Measurements from ENCODE around the gene TANGO2.

Gene TANGO2

GRCh38 chr22:20020533-20021195 lies at the start of gene TANGO2:
TSS of gene TANGO2 (plus strand) at chr22:20021110. CDS start at chr22:20036799, 15,689 bp downstream.
- peak; percentile 95 for DNase-seq

GRCh38 chr22:19971276-19972124 lies 49.4 kb upstream of the TANGO2 start:
- DNase-seq, result no peak

GRCh38 chr22:19972251-19972650 lies 48.7 kb upstream of the TANGO2 start:
- DNase-seq, result no peak

- no peak for DNase-seq
Observed at GRCh38 chr22:19972652-19973550, 48.0 kb upstream of the TANGO2 start.

- DNase-seq, result no peak
Observed at GRCh38 chr22:19973551-19974267, 47.2 kb upstream of the TANGO2 start.

GRCh38 chr22:19974268-19974861 lies 46.5 kb upstream of the TANGO2 start:
- peak; percentile 33 for DNase-seq

- no peak for DNase-seq
Observed at GRCh38 chr22:19974935-19975706, 45.8 kb upstream of the TANGO2 start.

GRCh38 chr22:19975707-19976035 lies 45.2 kb upstream of the TANGO2 start:
- no peak for DNase-seq

GRCh38 chr22:19976671-19977070 lies 44.2 kb upstream of the TANGO2 start:
- no peak for DNase-seq

GRCh38 chr22:19977296-19978243 lies 43.3 kb upstream of the TANGO2 start:
- DNase-seq, result no peak

- no peak for DNase-seq
Observed at GRCh38 chr22:19978748-19979147, 42.2 kb upstream of the TANGO2 start.

GRCh38 chr22:19979712-19980493 lies 41.0 kb upstream of the TANGO2 start:
- no peak for DNase-seq

- no peak for DNase-seq
Observed at GRCh38 chr22:19980766-19981165, 40.1 kb upstream of the TANGO2 start.

- no peak for DNase-seq
Observed at GRCh38 chr22:19981171-19981960, 39.5 kb upstream of the TANGO2 start.

- DNase-seq, result no peak
Observed at GRCh38 chr22:19981961-19982920, 38.7 kb upstream of the TANGO2 start.

GRCh38 chr22:19982991-19983578 lies 37.8 kb upstream of the TANGO2 start:
- DNase-seq, result no peak

- no peak for DNase-seq
Observed at GRCh38 chr22:19983741-19984140, 37.2 kb upstream of the TANGO2 start.
